A549 treated with RU486 at 1 μM for 4 hours (cell line): ENCODE results near the gene SLC39A9. TPM values are rescaled to one million over a fixed set of nuclear protein-coding genes. Genes with fewer than 3 reads are reported as not detected.

Experiments
- total RNA-seq: library from RNA; stranded (reverse); fragments of 200-300 nt; extraction: Qiagen RNA extraction; gene quantifications from 5 replicates; pipeline ENCODE4 v1.2.3, GENCODE V29; 2022; ENCODE audit warnings: low read depth

SLC39A9 gene
- 32.2 to 43.5 TPM (median 41.8 TPM) in 5 replicates for total RNA-seq

GRCh38 chr14:69398053-69398817 lies at the start of gene SLC39A9, which contains the start of gene ERH:
Gene SLC39A9 (plus strand): TSS chr14:69398692. CDS start chr14:69399370, 678 bp downstream.
Gene ERH (minus strand): TSS chr14:69398299. CDS start chr14:69398233, 66 bp downstream.

GRCh38 chr14:69484444-69485314 lies 86.2 kb downstream of the SLC39A9 start, which contains the start of gene PLEKHD1:
Gene PLEKHD1 (plus strand): TSS chr14:69484728. CDS start chr14:69484966, 238 bp downstream.

Other genes with a start within 250 kb of the SLC39A9 start
- 15.1 to 19.0 TPM (median 16.2 TPM) in 5 replicates for gene DCAF5, start 245.6 kb upstream of the SLC39A9 start, total RNA-seq
- 8.9 to 13.8 TPM (median 12.9 TPM) in 5 replicates for gene EXD2, start 207.2 kb upstream of the SLC39A9 start, total RNA-seq
- 2.2 to 4.3 TPM (median 3.8 TPM) in 5 replicates for gene GALNT16, start 138.5 kb upstream of the SLC39A9 start, total RNA-seq
- gene ERH, start 393 bp upstream of the SLC39A9 start, total RNA-seq, result 255 to 369 TPM (median 340 TPM) in 5 replicates
- 0.03 to 0.05 TPM (median 0.04 TPM) in 3 of 5 replicates, not detected in the others for gene PLEKHD1, start 86.0 kb downstream of the SLC39A9 start, total RNA-seq
- gene CCDC177, start 176.2 kb downstream of the SLC39A9 start, total RNA-seq, result not detected in 5 replicates
- 5.7 to 7.0 TPM (median 6.3 TPM) in 5 replicates for gene SUSD6, start 212.9 kb downstream of the SLC39A9 start, total RNA-seq